Astrocyte (in vitro differentiated cells and primary cell): ENCODE data around the gene PEAR1. TPM values are rescaled to one million over a fixed set of nuclear protein-coding genes. Genes with fewer than 3 reads are reported as not detected.
A peak's percentile ranks its signal among the peaks of the same experiment; 100 is the strongest.

Experiments used
- DNase-seq: peaks from one replicate; pipeline ENCODE4 v3.0.0-alpha.2; 2010; ENCODE audit warnings: low read depth
- FAIRE-seq: peaks from 2 replicates; lab custom pipeline; 2011; peaks lifted over from hg19 to GRCh38; lab: Jason Lieb, UNC
- H2AFZ ChIP-seq: 2 replicates; pipeline ENCODE4 v1.6.0; 2012; ENCODE audit warnings: low read depth, low read length, inconsistent platforms
- H3K27ac ChIP-seq: 2 replicates; pipeline ENCODE4 v1.5.1; 2011; ENCODE audit warnings: low read depth, low read length, inconsistent platforms
- H3K27me3 ChIP-seq: 2 replicates; pipeline ENCODE4 v1.6.0; 2011; ENCODE audit warnings: low read length, inconsistent platforms; ENCODE audit not compliant: insufficient read depth
- H3K36me3 ChIP-seq: 2 replicates; pipeline ENCODE4 v1.5.1; 2011; ENCODE audit warnings: low read length, inconsistent platforms; ENCODE audit not compliant: insufficient read depth
- H3K4me1 ChIP-seq: 2 replicates; pipeline ENCODE4 v1.5.1; 2011; ENCODE audit warnings: low read length, inconsistent platforms; ENCODE audit not compliant: insufficient read depth
- H3K4me2 ChIP-seq: 2 replicates; pipeline ENCODE4 v1.6.0; 2012; ENCODE audit warnings: low read length, inconsistent platforms
- H3K4me3 ChIP-seq: 2 replicates; pipeline ENCODE4 v1.5.1; 2011; ENCODE audit warnings: low read depth, mild to moderate bottlenecking, low read length, inconsistent platforms; ENCODE audit not compliant: insufficient read depth
- H3K79me2 ChIP-seq: 2 replicates; pipeline ENCODE4 v1.6.0; 2012; ENCODE audit warnings: mild to moderate bottlenecking, low read length, inconsistent platforms; ENCODE audit not compliant: insufficient read depth
- H3K9ac ChIP-seq: 2 replicates; pipeline ENCODE4 v1.6.0; 2012; ENCODE audit warnings: mild to moderate bottlenecking, low read length, inconsistent platforms
- H3K9me3 ChIP-seq: 2 replicates; pipeline ENCODE4 v1.5.1; 2012; ENCODE audit warnings: low read depth, mild to moderate bottlenecking, low read length, inconsistent platforms; ENCODE audit not compliant: insufficient read depth
- H4K20me1 ChIP-seq: 2 replicates; pipeline ENCODE4 v1.6.0; 2012; ENCODE audit warnings: low read length, inconsistent platforms; ENCODE audit not compliant: insufficient read depth
- H3K27ac Mint-ChIP-seq: one replicate; pipeline ENCODE4 v1.8.0; 2021; ENCODE audit warnings: mild to moderate bottlenecking, mixed read lengths; ENCODE audit not compliant: unreplicated experiment
- H3K27me3 Mint-ChIP-seq: one replicate; pipeline ENCODE4 v1.8.0; 2021; ENCODE audit warnings: low read depth, mixed read lengths; ENCODE audit not compliant: unreplicated experiment
- H3K36me3 Mint-ChIP-seq: one replicate; pipeline ENCODE4 v1.8.0; 2021; ENCODE audit warnings: low read depth, mixed read lengths; ENCODE audit not compliant: unreplicated experiment
- H3K4me1 Mint-ChIP-seq: one replicate; pipeline ENCODE4 v1.8.0; 2021; ENCODE audit warnings: low read depth, mixed read lengths; ENCODE audit not compliant: unreplicated experiment
- H3K4me3 Mint-ChIP-seq: one replicate; pipeline ENCODE4 v1.8.0; 2021; ENCODE audit warnings: mild to moderate bottlenecking, moderate library complexity, mixed read lengths; ENCODE audit not compliant: unreplicated experiment
- H3K9me3 Mint-ChIP-seq: one replicate; pipeline ENCODE4 v1.8.0; 2021; ENCODE audit warnings: mild to moderate bottlenecking, mixed read lengths; ENCODE audit not compliant: unreplicated experiment
- EZH2 ChIP-seq: IDR thresholded peaks from 2 replicates; pipeline ENCODE4 v1.6.1; 2012; ENCODE audit warnings: mild to moderate bottlenecking, low read length, inconsistent platforms; ENCODE audit not compliant: insufficient read depth
- total RNA-seq: library from RNA; stranded (reverse); gene quantifications from 2 replicates; pipeline ENCODE4 v1.2.1, GENCODE V29; 2021
- TF ChIP-seq, protein P1 (sequence below): IDR thresholded peaks from 2 replicates; pipeline ENCODE4 v1.5.1; 2011; ENCODE audit warnings: low read depth, mild to moderate bottlenecking, inconsistent platforms, low read length, moderate library complexity; ENCODE audit not compliant: insufficient read depth

The PEAR1 gene
- total RNA-seq, 1 donor from 2014 or later: 17.3 TPM

DNA sequence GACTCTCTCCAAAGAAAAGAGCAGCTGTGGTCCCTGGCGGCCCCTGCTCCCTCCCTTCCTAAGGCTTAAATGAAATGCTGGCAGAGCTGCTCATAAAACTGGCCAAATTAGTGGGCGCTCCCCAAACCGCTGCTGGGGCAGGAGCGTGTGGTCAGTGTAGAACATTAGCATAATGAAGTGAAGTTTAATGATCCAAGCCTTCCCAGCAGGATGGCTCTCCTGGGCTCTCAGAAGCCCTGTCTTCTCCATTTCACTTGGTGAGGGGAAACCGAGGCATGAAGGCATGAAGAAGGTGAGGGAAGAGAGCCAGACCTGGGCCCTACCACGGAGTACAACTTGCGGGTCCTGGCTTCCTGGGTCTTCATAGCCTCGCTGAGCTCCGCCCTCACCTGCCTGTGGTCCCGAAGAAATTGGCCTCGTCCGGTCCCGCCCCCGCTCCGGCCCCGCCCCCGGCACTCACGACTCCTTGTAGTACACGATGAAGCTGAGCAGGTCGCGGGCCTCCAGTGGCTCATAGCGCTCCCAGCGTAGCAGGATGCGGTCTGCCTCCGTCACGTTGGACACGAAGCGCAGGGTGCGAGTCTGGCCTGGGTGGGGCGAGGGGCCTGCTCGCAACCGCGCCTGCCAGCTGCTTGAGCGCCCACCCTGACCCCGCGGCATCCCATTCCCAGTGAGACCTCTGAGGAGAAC, 44.9 kb upstream of the PEAR1 start:
- Mint-ChIP-seq H3K36me3 (no peaks in the 10 kb centered on the region), H3K27ac (no peak overlapping the region), H3K27me3 (peaks cover 87% of the 10 kb centered on the region), H3K4me3 (no peak overlapping the region), H3K9me3 (peaks cover 8% of the 10 kb centered on the region), H3K4me1 (peaks cover 4% of the 10 kb centered on the region)
- H3K4me3 ChIP-seq: no peak overlapping the region
- peaks cover 57% of the 10 kb centered on the region for H3K27me3 ChIP-seq
- H3K4me1 ChIP-seq: no peaks in the 10 kb centered on the region
- H3K79me2 ChIP-seq: no peaks in the 10 kb centered on the region
- H3K36me3 ChIP-seq: no peaks in the 10 kb centered on the region
- no peak overlapping the region for H3K9ac ChIP-seq
- no peaks in the 10 kb centered on the region for H4K20me1 ChIP-seq
- FAIRE-seq (no peak), DNase-seq (peak; percentile 42)
- H3K27ac ChIP-seq: no peak overlapping the region
- no peak overlapping the region for H2AFZ ChIP-seq
- TF ChIP-seq, protein P1, sequence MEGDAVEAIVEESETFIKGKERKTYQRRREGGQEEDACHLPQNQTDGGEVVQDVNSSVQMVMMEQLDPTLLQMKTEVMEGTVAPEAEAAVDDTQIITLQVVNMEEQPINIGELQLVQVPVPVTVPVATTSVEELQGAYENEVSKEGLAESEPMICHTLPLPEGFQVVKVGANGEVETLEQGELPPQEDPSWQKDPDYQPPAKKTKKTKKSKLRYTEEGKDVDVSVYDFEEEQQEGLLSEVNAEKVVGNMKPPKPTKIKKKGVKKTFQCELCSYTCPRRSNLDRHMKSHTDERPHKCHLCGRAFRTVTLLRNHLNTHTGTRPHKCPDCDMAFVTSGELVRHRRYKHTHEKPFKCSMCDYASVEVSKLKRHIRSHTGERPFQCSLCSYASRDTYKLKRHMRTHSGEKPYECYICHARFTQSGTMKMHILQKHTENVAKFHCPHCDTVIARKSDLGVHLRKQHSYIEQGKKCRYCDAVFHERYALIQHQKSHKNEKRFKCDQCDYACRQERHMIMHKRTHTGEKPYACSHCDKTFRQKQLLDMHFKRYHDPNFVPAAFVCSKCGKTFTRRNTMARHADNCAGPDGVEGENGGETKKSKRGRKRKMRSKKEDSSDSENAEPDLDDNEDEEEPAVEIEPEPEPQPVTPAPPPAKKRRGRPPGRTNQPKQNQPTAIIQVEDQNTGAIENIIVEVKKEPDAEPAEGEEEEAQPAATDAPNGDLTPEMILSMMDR: no peak
- TF ChIP-seq EZH2: peak; percentile 37
- no peaks in the 10 kb centered on the region for H3K9me3 ChIP-seq
- no peak overlapping the region for H3K4me2 ChIP-seq

GRCh38 chr1:156849151-156849496, 44.4 kb upstream of the PEAR1 start:
- Histone ChIP-seq H3K9ac (no peak overlapping the region), H3K79me2 (no peaks in the 10 kb centered on the region), H4K20me1 (no peaks in the 10 kb centered on the region), H2AFZ (no peak overlapping the region), H3K27ac (no peak overlapping the region), H3K4me1 (no peaks in the 10 kb centered on the region), H3K36me3 (no peaks in the 10 kb centered on the region), H3K4me2 (no peak overlapping the region), H3K4me3 (no peak overlapping the region), H3K9me3 (no peaks in the 10 kb centered on the region), H3K27me3 (peaks cover 52% of the 10 kb centered on the region)
- Mint-ChIP-seq H3K27ac (no peak overlapping the region), H3K9me3 (peaks cover 9% of the 10 kb centered on the region), H3K4me1 (peaks cover 4% of the 10 kb centered on the region), H3K4me3 (no peak overlapping the region), H3K27me3 (peaks cover 87% of the 10 kb centered on the region), H3K36me3 (no peaks in the 10 kb centered on the region)
- DNase-seq (no peak), FAIRE-seq (no peak)
- peak; percentile 49 for TF ChIP-seq EZH2
- TF ChIP-seq, protein P1: no peak

DNA sequence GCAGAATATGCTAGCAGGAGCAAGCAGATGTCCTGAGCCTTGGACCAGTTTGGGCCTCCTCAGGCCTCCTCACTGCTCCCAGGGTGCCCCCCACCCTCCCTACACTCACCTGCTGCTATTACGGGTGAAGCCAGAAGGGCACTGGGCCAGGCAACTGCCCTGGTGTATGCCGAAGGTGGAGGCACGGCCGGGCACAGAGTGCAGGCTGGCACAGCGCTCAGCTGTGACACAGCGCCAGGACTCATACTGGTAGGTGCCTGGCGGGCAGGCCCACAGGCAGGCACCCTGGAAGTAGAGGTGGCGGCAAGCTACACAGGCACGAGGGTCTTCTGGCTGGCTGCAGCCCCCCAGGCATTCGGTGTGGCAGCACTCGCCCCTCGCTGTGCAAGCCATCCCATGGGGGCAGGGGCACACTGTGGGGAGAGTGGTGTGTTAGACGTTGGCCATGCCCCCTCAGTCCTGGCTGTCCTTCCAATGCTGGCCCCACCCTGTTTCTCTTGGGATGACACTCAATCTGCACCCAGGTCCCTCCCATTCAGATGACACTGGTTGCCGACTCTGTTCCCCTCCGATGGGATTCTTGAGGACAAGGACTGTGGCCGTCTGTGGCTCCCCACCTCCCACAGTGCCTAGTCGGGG, 41.6 kb upstream of the PEAR1 start:
- no peaks in the 10 kb centered on the region for H3K9me3 ChIP-seq
- no peaks in the 10 kb centered on the region for H3K36me3 ChIP-seq
- Mint-ChIP-seq H3K27ac (no peak overlapping the region), H3K4me1 (peaks cover 4% of the 10 kb centered on the region), H3K27me3 (peaks cover 80% of the 10 kb centered on the region), H3K36me3 (peaks cover 2% of the 10 kb centered on the region), H3K9me3 (peaks cover 5% of the 10 kb centered on the region), H3K4me3 (no peak overlapping the region)
- no peak overlapping the region for H3K4me3 ChIP-seq
- no peak overlapping the region for H3K9ac ChIP-seq
- H3K27ac ChIP-seq: no peak overlapping the region
- H2AFZ ChIP-seq: no peak overlapping the region
- no peaks in the 10 kb centered on the region for H4K20me1 ChIP-seq
- TF ChIP-seq, protein P1: no peak
- no peak for TF ChIP-seq EZH2
- peaks cover 37% of the 10 kb centered on the region for H3K27me3 ChIP-seq
- FAIRE-seq (no peak), DNase-seq (no peak)
- H3K4me1 ChIP-seq: no peaks in the 10 kb centered on the region
- no peak overlapping the region for H3K4me2 ChIP-seq
- no peaks in the 10 kb centered on the region for H3K79me2 ChIP-seq
